Heart left ventricle (tissue), 16 donors: ENCODE data around the gene MAPKAP1. TPM values are rescaled to one million over a fixed set of nuclear protein-coding genes. Genes with fewer than 3 reads are reported as not detected.

ENCODE experiments used
- ATAC-seq, 4 donors: fragments of 200-7000 bp; cut with Tn5 transposase; one replicate each; pipeline ENCODE4 v1.9.1; 2020 to 2022; ENCODE audit warnings: moderate library complexity in 4 of 4, mild to moderate bottlenecking in 3 of 4, moderate number of reproducible peaks in 1 of 4
- DNase-seq, 5 donors: peaks; one replicate each; pipeline ENCODE4 v3.0.0-alpha.2; 2020
- H3K27ac ChIP-seq, 12 donors: fragments of 200-600 bp; sonication (generic) in 4 of 12; one replicate each; pipeline versions ENCODE4 v1.5.0 to v1.8.0; 2016 to 2022; ENCODE audit warnings: mild to moderate bottlenecking in 2 of 12
- H3K27me3 ChIP-seq, 9 donors: fragments of 200-600 bp; sonication (generic) in 2 of 9; one replicate each; pipeline versions ENCODE4 v1.5.1 to v1.8.0; 2016 to 2022; ENCODE audit warnings: mild to moderate bottlenecking in 3 of 9
- H3K36me3 ChIP-seq, 9 donors: fragments of 200-600 bp; sonication (generic) in 2 of 9; one replicate each; pipeline versions ENCODE4 v1.5.0 to v1.8.0; 2018 to 2022; ENCODE audit warnings: mild to moderate bottlenecking in 2 of 9
- H3K4me1 ChIP-seq, 12 donors: fragments of 200-600 bp; sonication (generic) in 4 of 12; one replicate each; pipeline versions ENCODE4 v1.5.0 to v1.8.0; 2016 to 2022; ENCODE audit warnings: mild to moderate bottlenecking in 3 of 12
- H3K4me3 ChIP-seq, 12 donors: fragments of 200-600 bp; sonication (generic) in 4 of 12; one replicate each; pipeline versions ENCODE4 v1.5.0 to v1.8.0; 2017 to 2022; ENCODE audit warnings: mild to moderate bottlenecking in 9 of 12, moderate library complexity in 4 of 12
- H3K9me3 ChIP-seq, 12 donors: fragments of 200-600 bp; sonication (generic) in 4 of 12; one replicate each; pipeline versions ENCODE4 v1.5.0 to v1.8.0; 2016 to 2022; ENCODE audit warnings: mild to moderate bottlenecking in 1 of 12
- CTCF ChIP-seq, 12 donors: fragments of 200-600 bp; sonication (generic) in 4 of 12; IDR thresholded peaks; one replicate each; pipeline versions ENCODE4 v1.5.0 to v1.8.0; 2018 to 2022; ENCODE audit warnings: antibody characterized with exemption in 12 of 12, mild to moderate bottlenecking in 5 of 12
- POLR2A ChIP-seq, 2 donors: fragments of 450-650 bp; IDR thresholded peaks; one replicate each; pipeline ENCODE4 v1.6.1; 2017; ENCODE audit warnings: antibody characterized with exemption in 2 of 2, mild to moderate bottlenecking in 2 of 2, moderate library complexity in 2 of 2
- WGBS, 4 donors: extraction: QIAGEN DNeasy Blood & Tissue Kit in 2 of 4; methylation state at CpG; one replicate each; pipeline versions ENCODE4 v1.1.5 to v1.1.7; 2013 to 2018; 5-methylcytosine and 5-hydroxymethylcytosine counted together
- intact Hi-C, 10 donors: fragments of 100-400 bp; cut with DNase I; formaldehyde crosslinking; loops; one replicate each; pipeline versions ENCODE4 v1.11.1 to v1.14.2; 2022
- polyA plus RNA-seq, 2 donors: library from polyadenylated mRNA; stranded (reverse); fragments of 200-250 nt; gene quantifications; one replicate each; pipeline ENCODE4 v1.2.3, GENCODE V29; 2013
- total RNA-seq, 9 donors: library from RNA; depleted of rRNA in 2 of 9; stranded (reverse); fragments of >200 nt in 2 of 9; fragmentation: NEBNext Ultra II Directional in 3 of 9; extraction: Animal tissue kit (Norgen Biotek cat#: 25700) in 3 of 9; gene quantifications; one replicate each; pipeline versions ENCODE4 v1.1.0 to v1.2.4, GENCODE V29; 2016 to 2023
- donor health status: ischemic (EF 13 %, LVEDD 7.1; RV severe dilation, severe dysfunction).
- donor health status: healthy with polysubstance abuse.
- donor health status: DM: no; HTN: yes; CAD: no.
- donor health status: DM: no; HTN: no; CAD: no.
- donor health status: ischemic (EF 25% LVEDD 6.9; RV normal size, moderate dysfunction).
- donor health status: ischemic (EF 25% LVEDD 5.7; RV mildly dilated, moderate dysfunction).
- donor health status: healthy.
- donor health status: DM: yes; HTN: yes; CAD: no.
- donor health status: ischemic (EF 35%, LVEDD 5.7; RV mildly dilated, moderate dysfunction).
- donor health status: nonischemic (EF 11% LVEDD 7.7; RV severe dilation, severe dysfunction).
- donor health status: DM: yes; HTN: yes; CAD: no.
- donor health status: PGD.
- donor health status: ischemic (EF 29% LVEDD 5.4; RV normal size, mild dysfunction).
- donor health status: nonischemic (EF 23%, LVEDD 6.1; RV moderate dilation, normal function).

Gene MAPKAP1
- total and polyA plus RNA-seq, 11 donors, result 76.2 to 145 (median 124) TPM

GRCh38 chr9:125613141-125613540, 93.9 kb downstream of the MAPKAP1 start:
- intact Hi-C loops, result no loop called here
- DNase-seq (no peak), ATAC-seq (no peak)
- H3K9me3 ChIP-seq, result no peaks in the 10 kb centered on the region
- H3K27ac ChIP-seq, result no peak overlapping the region
- no peak for TF ChIP-seq POLR2A (IDR thresholded peaks at IDR 0.05)
- no peak overlapping the region for H3K4me3 ChIP-seq
- no peaks in the 10 kb centered on the region for H3K36me3 ChIP-seq
- peaks cover 0 to 19% (median 5%) of the 10 kb centered on the region in 12 donors for H3K4me1 ChIP-seq
- no peaks in the 10 kb centered on the region for H3K27me3 ChIP-seq
- 73 to 82% (median 78%) methylated on average over 4 of the region's 4 CpGs for WGBS, 4 donors

GRCh38 chr9:125612616-125613015, 94.4 kb downstream of the MAPKAP1 start:
- DNase-seq (no peak), ATAC-seq (no peak)
- Histone ChIP-seq H3K27me3 (no peaks in the 10 kb centered on the region), H3K4me3 (no peak overlapping the region), H3K4me1 (peaks cover 0 to 22% (median 5%) of the 10 kb centered on the region in 12 donors), H3K27ac (no peak overlapping the region), H3K36me3 (no peaks in the 10 kb centered on the region), H3K9me3 (no peaks in the 10 kb centered on the region)
- intact Hi-C loops, result no loop called here
- TF ChIP-seq POLR2A (IDR thresholded peaks at IDR 0.05) (no peak), CTCF (IDR thresholded peaks at IDR 0.05) (no peak)

- 95 to 97% (median 96%) methylated on average over 2 of the region's 2 CpGs for WGBS, 4 donors
- no peaks in the 10 kb centered on the region for H3K27me3 ChIP-seq
- DNase-seq (no peak), ATAC-seq (no peak)
- TF ChIP-seq CTCF (IDR thresholded peaks at IDR 0.05), result no peak
- no peak for TF ChIP-seq POLR2A (IDR thresholded peaks at IDR 0.05)
- no peak overlapping the region for H3K27ac ChIP-seq
- intact Hi-C loops, result no loop called here
- no peaks in the 10 kb centered on the region for H3K36me3 ChIP-seq
- H3K4me1 ChIP-seq, result peaks cover 0 to 22% (median 5%) of the 10 kb centered on the region in 12 donors
- no peak overlapping the region for H3K4me3 ChIP-seq
- H3K9me3 ChIP-seq, result no peaks in the 10 kb centered on the region
Measured at GRCh38 chr9:125611121-125611765, 95.8 kb downstream of the MAPKAP1 start.

- Histone ChIP-seq H3K4me1 (peaks cover 0 to 22% (median 5%) of the 10 kb centered on the region in 12 donors), H3K36me3 (no peaks in the 10 kb centered on the region), H3K4me3 (no peak overlapping the region), H3K9me3 (no peaks in the 10 kb centered on the region), H3K27me3 (no peaks in the 10 kb centered on the region), H3K27ac (no peak overlapping the region)
- TF ChIP-seq POLR2A (IDR thresholded peaks at IDR 0.05) (no peak), CTCF (IDR thresholded peaks at IDR 0.05) (no peak)
- 98 to 100% (median 99%) methylated on average over 1 of the region's 1 CpG for WGBS, 4 donors
- ATAC-seq, result no peak
- DNase-seq, result no peak
- intact Hi-C loops, result no loop called here
Measured at GRCh38 chr9:125609744-125610143, 97.3 kb downstream of the MAPKAP1 start.
